ENCODE data around the gene SLC7A8. TPM values are rescaled to one million over a fixed set of nuclear protein-coding genes. Genes with fewer than 3 reads are reported as not detected.

Gene SLC7A8
- total and polyA plus RNA-seq, 10 of the 15 experiments (the other 5 are each of a cell fraction or from before 2014, with no cell fraction given): 0.06 to 0.28 (median 0.21) TPM; not detected in 7

- H2AFZ ChIP-seq (ENCODE audit: control insufficient read depth, low read depth, low read length): no peak overlapping the region
- H3K27me3 ChIP-seq (replicated peaks in 1 of 2; ENCODE audit: control insufficient read depth in 2 of 2, insufficient read depth in 2 of 2, low read length in 1 of 2): no peaks in the 10 kb centered on the region
- peaks cover 46% of the 10 kb centered on the region for H3K79me2 ChIP-seq (ENCODE audit: control insufficient read depth, insufficient read depth, low read length)
- in situ Hi-C loops (cut with MboI) (no loop called here), intact Hi-C loops (cut with micrococcal nuclease; ENCODE audit: unreplicated experiment) (no loop called here)
- H4K20me1 ChIP-seq (ENCODE audit: control insufficient read depth, insufficient read depth): 0 out of 2 replicates have a peak, but pooled peaks cover 7% of the 10 kb centered on the region
- WGBS (ENCODE audit: insufficient coverage, insufficient replicate concordance, low lambda C conversion rate, missing lambda C conversion rate): 92% methylated on average over 7 of the region's 7 CpGs
- TF ChIP-seq HDGF (IDR thresholded peaks at IDR 0.05) (no peak), ATF7 (IDR thresholded peaks at IDR 0.05; ENCODE audit: low read depth) (no peak), SMAD5 (IDR thresholded peaks at IDR 0.05; ENCODE audit: low read depth) (no peak), RBBP5 (conservative IDR thresholded peaks at IDR 0.05) (no peak), STAT3 (IDR thresholded peaks at IDR 0.05; ENCODE audit: low read depth, low read length) (no peak), SKIL (IDR thresholded peaks at IDR 0.05; ENCODE audit: low read depth, poor library complexity, severe bottlenecking) (no peak), ZNF207 (IDR thresholded peaks at IDR 0.05; ENCODE audit: borderline replicate concordance) (no peak), CREM (IDR thresholded peaks at IDR 0.05; ENCODE audit: low read depth) (no peak)
- no TSS peak for BruUV-seq (replicated peaks)
- no peaks in the 10 kb centered on the region for H3K9me3 ChIP-seq (replicated peaks; ENCODE audit: control insufficient read depth, insufficient read depth, low read length)
- DNase-seq (ENCODE audit: low read depth, low spot score) (no peak), FAIRE-seq (no peak), ATAC-seq (no peak)
- no peak overlapping the region for H3K4me2 ChIP-seq (ENCODE audit: control insufficient read depth, insufficient read depth)
- H3K4me3 ChIP-seq: no peak overlapping the region
- H3K36me3 ChIP-seq (ENCODE audit: control insufficient read depth in 2 of 2, insufficient read depth in 2 of 2, low read length in 1 of 2): peaks cover 0 to 8% of the 10 kb centered on the region in 2 experiments; a peak in 1 of 4 replicates
- no peak overlapping the region for H3K27ac ChIP-seq (ENCODE audit: control insufficient read depth, insufficient read depth)
- H3K4me1 ChIP-seq (ENCODE audit: control insufficient read depth, insufficient read depth, low read length): peaks cover 3% of the 10 kb centered on the region; the same call in 1 of the 2 replicates
- ChIA-PET RAD21 (ENCODE audit: unreplicated experiment) (no interaction called here), POLR2A (no interaction called here), CTCF (interaction anchor here (0.6 to 5.8 kb wide), 4 partner anchors 21 to 1287 kb away, joined by 3 to 28 read pairs (median 4); no protein-coding TSS in a partner anchor), SMC1A (ENCODE audit: uncharacterized antibody, unreplicated experiment) (interaction anchor here (1.3 to 1.5 kb wide), 2 partner anchors 20 to 29 kb away, joined by 3 to 4 read pairs; no protein-coding TSS in a partner anchor)
- H3K9ac ChIP-seq (ENCODE audit: control insufficient read depth, insufficient read depth, low read length): no peak overlapping the region
Observed at GRCh38 chr14:23097786-23098185, 85.7 kb downstream of the SLC7A8 start.

Data from GM12878 (cell line).